Dendritic cell treated with granulocyte-macrophage colony-stimulating factor and Interleukin-4, amounts not matched to agents 40 ng/mL and 50 ng/mL, for 4 days (primary cell): Measurements from ENCODE around the gene SUGP1.

ENCODE experiments used
- H3K27ac Mint-ChIP-seq: one replicate; pipeline ENCODE4 v1.8.0; 2022; ENCODE audit warnings: mild to moderate bottlenecking, mixed read lengths
- H3K27me3 Mint-ChIP-seq: one replicate; pipeline ENCODE4 v1.8.0; 2022; ENCODE audit warnings: mild to moderate bottlenecking, mixed read lengths
- H3K36me3 Mint-ChIP-seq: one replicate; pipeline ENCODE4 v1.8.0; 2022; ENCODE audit warnings: low read depth, mixed read lengths
- H3K4me1 Mint-ChIP-seq: one replicate; pipeline ENCODE4 v1.8.0; 2022; ENCODE audit warnings: low read depth, mixed read lengths
- H3K4me3 Mint-ChIP-seq: one replicate; pipeline ENCODE4 v1.8.0; 2022; ENCODE audit warnings: mild to moderate bottlenecking, moderate library complexity, mixed read lengths
- H3K9me3 Mint-ChIP-seq: one replicate; pipeline ENCODE4 v1.8.0; 2022; ENCODE audit warnings: mixed read lengths
- intact Hi-C: fragments of 100-400 bp; cut with micrococcal nuclease; formaldehyde crosslinking; loops from one replicate; pipeline ENCODE4 v1.15.0; 2022

SUGP1 gene

GRCh38 chr19:19348266-19348665 lies 28.0 kb upstream of the SUGP1 start:
- H3K4me3 Mint-ChIP-seq = no peak overlapping the region
- H3K9me3 Mint-ChIP-seq = no peaks in the 10 kb centered on the region
- intact Hi-C loops = no loop called here
- H3K27me3 Mint-ChIP-seq = no peaks in the 10 kb centered on the region
- no peaks in the 10 kb centered on the region for H3K4me1 Mint-ChIP-seq
- H3K36me3 Mint-ChIP-seq = peaks cover 100% of the 10 kb centered on the region
- H3K27ac Mint-ChIP-seq = no peak overlapping the region

- intact Hi-C loops = no loop called here
- H3K9me3 Mint-ChIP-seq = no peaks in the 10 kb centered on the region
Measured at GRCh38 chr19:19347401-19348110, 27.2 kb upstream of the SUGP1 start.

GRCh38 chr19:19345970-19346369 lies 25.7 kb upstream of the SUGP1 start:
- intact Hi-C loops = no loop called here
- Mint-ChIP-seq H3K4me3 (no peak overlapping the region), H3K27ac (no peak overlapping the region), H3K36me3 (peaks cover 100% of the 10 kb centered on the region), H3K9me3 (no peaks in the 10 kb centered on the region), H3K27me3 (no peaks in the 10 kb centered on the region), H3K4me1 (no peaks in the 10 kb centered on the region)

More at GRCh38 chr19:19347401-19348110, 27.2 kb upstream of the SUGP1 start:
- Mint-ChIP-seq H3K4me1 (no peaks in the 10 kb centered on the region), H3K27me3 (no peaks in the 10 kb centered on the region), H3K27ac (no peak overlapping the region), H3K36me3 (peaks cover 100% of the 10 kb centered on the region), H3K4me3 (no peak overlapping the region)

- Mint-ChIP-seq H3K36me3 (peaks cover 97% of the 10 kb centered on the region), H3K27me3 (no peaks in the 10 kb centered on the region), H3K9me3 (no peaks in the 10 kb centered on the region), H3K4me3 (no peak overlapping the region), H3K27ac (no peak overlapping the region), H3K4me1 (no peaks in the 10 kb centered on the region)
- intact Hi-C loops = no loop called here
Measured at GRCh38 chr19:19345232-19345631, 24.9 kb upstream of the SUGP1 start.

GRCh38 chr19:19343762-19344161 lies 23.5 kb upstream of the SUGP1 start:
- no peaks in the 10 kb centered on the region for H3K4me1 Mint-ChIP-seq
- no peak overlapping the region for H3K4me3 Mint-ChIP-seq
- no peak overlapping the region for H3K27ac Mint-ChIP-seq
- intact Hi-C loops = no loop called here
- peaks cover 96% of the 10 kb centered on the region for H3K36me3 Mint-ChIP-seq
- H3K27me3 Mint-ChIP-seq = no peaks in the 10 kb centered on the region
- no peaks in the 10 kb centered on the region for H3K9me3 Mint-ChIP-seq

- H3K4me3 Mint-ChIP-seq = no peak overlapping the region
- no peaks in the 10 kb centered on the region for H3K27me3 Mint-ChIP-seq
- no peak overlapping the region for H3K27ac Mint-ChIP-seq
- no peaks in the 10 kb centered on the region for H3K9me3 Mint-ChIP-seq
- H3K4me1 Mint-ChIP-seq = no peaks in the 10 kb centered on the region
- intact Hi-C loops = no loop called here
- peaks cover 96% of the 10 kb centered on the region for H3K36me3 Mint-ChIP-seq
Measured at GRCh38 chr19:19343016-19343362, 22.7 kb upstream of the SUGP1 start.

GRCh38 chr19:19342086-19343015 lies 22.0 kb upstream of the SUGP1 start:
- intact Hi-C loops = no loop called here
- H3K4me1 Mint-ChIP-seq = no peaks in the 10 kb centered on the region
- H3K27me3 Mint-ChIP-seq = no peaks in the 10 kb centered on the region
- H3K27ac Mint-ChIP-seq = no peak overlapping the region
- H3K36me3 Mint-ChIP-seq = peaks cover 96% of the 10 kb centered on the region
- H3K9me3 Mint-ChIP-seq = no peaks in the 10 kb centered on the region
- H3K4me3 Mint-ChIP-seq = no peak overlapping the region

GRCh38 chr19:19341026-19341425 lies 20.7 kb upstream of the SUGP1 start:
- no peak overlapping the region for H3K4me3 Mint-ChIP-seq

GRCh38 chr19:19338082-19338481 lies 17.8 kb upstream of the SUGP1 start:
- Mint-ChIP-seq H3K9me3 (no peaks in the 10 kb centered on the region), H3K27ac (no peak overlapping the region), H3K4me3 (no peak overlapping the region), H3K36me3 (peaks cover 96% of the 10 kb centered on the region), H3K27me3 (no peaks in the 10 kb centered on the region), H3K4me1 (peaks cover 6% of the 10 kb centered on the region)
- intact Hi-C loops = no loop called here

More at GRCh38 chr19:19341026-19341425, 20.7 kb upstream of the SUGP1 start:
- intact Hi-C loops = no loop called here
- H3K36me3 Mint-ChIP-seq = peaks cover 96% of the 10 kb centered on the region
- H3K9me3 Mint-ChIP-seq = no peaks in the 10 kb centered on the region
- H3K27me3 Mint-ChIP-seq = no peaks in the 10 kb centered on the region
- H3K27ac Mint-ChIP-seq = no peak overlapping the region
- no peaks in the 10 kb centered on the region for H3K4me1 Mint-ChIP-seq

- H3K27me3 Mint-ChIP-seq = no peaks in the 10 kb centered on the region
- H3K36me3 Mint-ChIP-seq = peaks cover 96% of the 10 kb centered on the region
- intact Hi-C loops = no loop called here
Measured at GRCh38 chr19:19337120-19337519, 16.8 kb upstream of the SUGP1 start.

GRCh38 chr19:19336597-19336996 lies 16.3 kb upstream of the SUGP1 start:
- no peaks in the 10 kb centered on the region for H3K27me3 Mint-ChIP-seq
- no peak overlapping the region for H3K4me3 Mint-ChIP-seq
- no peak overlapping the region for H3K27ac Mint-ChIP-seq
- H3K4me1 Mint-ChIP-seq = peaks cover 6% of the 10 kb centered on the region
- intact Hi-C loops = no loop called here
- no peaks in the 10 kb centered on the region for H3K9me3 Mint-ChIP-seq
- H3K36me3 Mint-ChIP-seq = peaks cover 96% of the 10 kb centered on the region

More at GRCh38 chr19:19337120-19337519, 16.8 kb upstream of the SUGP1 start:
- Mint-ChIP-seq H3K4me1 (peaks cover 6% of the 10 kb centered on the region), H3K4me3 (no peak overlapping the region), H3K9me3 (no peaks in the 10 kb centered on the region), H3K27ac (no peak overlapping the region)

- Mint-ChIP-seq H3K27ac (no peak overlapping the region), H3K36me3 (peaks cover 96% of the 10 kb centered on the region), H3K27me3 (no peaks in the 10 kb centered on the region), H3K4me1 (peaks cover 6% of the 10 kb centered on the region), H3K9me3 (no peaks in the 10 kb centered on the region), H3K4me3 (no peak overlapping the region)
- intact Hi-C loops = no loop called here
Measured at GRCh38 chr19:19335408-19336158, 15.3 kb upstream of the SUGP1 start.

- intact Hi-C loops = no loop called here
- no peaks in the 10 kb centered on the region for H3K9me3 Mint-ChIP-seq
- peaks cover 100% of the 10 kb centered on the region for H3K36me3 Mint-ChIP-seq
- no peak overlapping the region for H3K27ac Mint-ChIP-seq
- no peak overlapping the region for H3K4me3 Mint-ChIP-seq
- H3K4me1 Mint-ChIP-seq = peaks cover 6% of the 10 kb centered on the region
- H3K27me3 Mint-ChIP-seq = no peaks in the 10 kb centered on the region
Measured at GRCh38 chr19:19334989-19335344, 14.7 kb upstream of the SUGP1 start.
